Transverse colon (tissue), 4 donors: ENCODE measurements around the gene ZBTB16.

ENCODE experiments used
- EP300 ChIP-seq: sonication (generic); formaldehyde crosslinking; IDR thresholded peaks from one replicate; pipeline ENCODE4 v1.6.1; 2017; ENCODE audit warnings: antibody characterized with exemption, low read depth
- POLR2AphosphoS5 ChIP-seq, 3 donors: sonication (generic); formaldehyde crosslinking; IDR thresholded peaks; one replicate each; pipeline ENCODE4 v1.6.1; 2016; ENCODE audit warnings: antibody characterized with exemption in 3 of 3
- TF ChIP-seq, protein P1 (sequence below), 5 experiments: fragments of 200-600 bp in 3 of 5; fragments of 450-650 bp in 2 of 5; sonication (generic) in 3 of 5; IDR thresholded peaks; 1 replicate in 2 of 5; 2 replicates in 3 of 5; pipeline ENCODE4 v1.5.1; 2016 to 2017; ENCODE audit warnings: antibody characterized with exemption in 5 of 5, inconsistent platforms in 3 of 5, mild to moderate bottlenecking in 2 of 5, moderate library complexity in 1 of 5

DNA sequence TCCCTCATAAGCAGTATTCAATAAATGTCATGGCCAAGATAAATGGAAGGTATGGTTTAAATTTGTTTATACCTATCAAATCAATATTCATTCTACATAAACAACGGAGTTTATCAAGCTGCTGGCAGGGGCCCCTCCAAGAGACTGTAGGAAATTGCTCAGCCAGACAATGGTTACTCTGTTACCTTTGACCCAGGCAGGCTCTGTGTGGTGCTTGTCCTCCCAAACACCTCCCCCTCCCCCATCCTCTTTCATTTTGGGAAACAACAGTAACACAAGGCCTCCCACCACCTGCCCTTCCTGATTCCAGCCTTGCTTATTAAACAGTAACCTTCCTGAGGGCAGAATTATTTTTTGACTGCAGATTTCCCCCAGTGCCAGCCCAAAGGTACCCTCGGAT is 10.5 kb upstream of the ZBTB16 start:
- TF ChIP-seq, protein P1, sequence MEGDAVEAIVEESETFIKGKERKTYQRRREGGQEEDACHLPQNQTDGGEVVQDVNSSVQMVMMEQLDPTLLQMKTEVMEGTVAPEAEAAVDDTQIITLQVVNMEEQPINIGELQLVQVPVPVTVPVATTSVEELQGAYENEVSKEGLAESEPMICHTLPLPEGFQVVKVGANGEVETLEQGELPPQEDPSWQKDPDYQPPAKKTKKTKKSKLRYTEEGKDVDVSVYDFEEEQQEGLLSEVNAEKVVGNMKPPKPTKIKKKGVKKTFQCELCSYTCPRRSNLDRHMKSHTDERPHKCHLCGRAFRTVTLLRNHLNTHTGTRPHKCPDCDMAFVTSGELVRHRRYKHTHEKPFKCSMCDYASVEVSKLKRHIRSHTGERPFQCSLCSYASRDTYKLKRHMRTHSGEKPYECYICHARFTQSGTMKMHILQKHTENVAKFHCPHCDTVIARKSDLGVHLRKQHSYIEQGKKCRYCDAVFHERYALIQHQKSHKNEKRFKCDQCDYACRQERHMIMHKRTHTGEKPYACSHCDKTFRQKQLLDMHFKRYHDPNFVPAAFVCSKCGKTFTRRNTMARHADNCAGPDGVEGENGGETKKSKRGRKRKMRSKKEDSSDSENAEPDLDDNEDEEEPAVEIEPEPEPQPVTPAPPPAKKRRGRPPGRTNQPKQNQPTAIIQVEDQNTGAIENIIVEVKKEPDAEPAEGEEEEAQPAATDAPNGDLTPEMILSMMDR (IDR thresholded peaks at IDR 0.05) = no peak
- TF ChIP-seq POLR2AphosphoS5 (IDR thresholded peaks at IDR 0.05) (no peak), EP300 (no peak)
